Kidney epithelial cell (primary cell): ENCODE results near the gene PRC1. TPM values are rescaled to one million over a fixed set of nuclear protein-coding genes. Genes with fewer than 3 reads are reported as not detected.

ENCODE experiments used
- DNase-seq: peaks from one replicate; pipeline ENCODE4 v3.0.0-alpha.2; 2010; ENCODE audit warnings: low read depth
- H3K27me3 ChIP-seq: 2 replicates; pipeline ENCODE4 v1.6.0; 2011; ENCODE audit warnings: low read length; ENCODE audit not compliant: control insufficient read depth, insufficient read depth
- H3K36me3 ChIP-seq: 2 replicates; pipeline ENCODE4 v1.5.1; 2011; ENCODE audit warnings: low read length; ENCODE audit not compliant: control insufficient read depth, insufficient read depth
- H3K4me3 ChIP-seq: 2 replicates; pipeline ENCODE4 v1.5.1; 2011; ENCODE audit warnings: low read depth, mild to moderate bottlenecking, control low read depth, low read length
- CTCF ChIP-seq: IDR thresholded peaks from 2 replicates; pipeline ENCODE4 v1.5.1; 2011; ENCODE audit warnings: mild to moderate bottlenecking, moderate library complexity, low read length, control low read depth, inconsistent platforms; ENCODE audit not compliant: insufficient read depth, poor library complexity, severe bottlenecking
- total RNA-seq: library from RNA; depleted of rRNA; stranded (reverse); fragments of >200 nt; gene quantifications from 2 replicates; pipeline ENCODE4 v1.2.3, GENCODE V29; 2015

The PRC1 gene
- total RNA-seq, 1 donor from 2014 or later = 17.0 TPM

GRCh38 chr15:90946941-90947576 is 47.3 kb downstream of the PRC1 start:
- Histone ChIP-seq H3K36me3 (peaks cover 8% of the 10 kb centered on the region), H3K27me3 (no peaks in the 10 kb centered on the region), H3K4me3 (no peak overlapping the region)
- no peak for TF ChIP-seq CTCF
- no peak for DNase-seq

- no peak for TF ChIP-seq CTCF
- no peak for DNase-seq
- H3K4me3 ChIP-seq = no peak overlapping the region
- peaks cover 8% of the 10 kb centered on the region for H3K36me3 ChIP-seq
- H3K27me3 ChIP-seq = no peaks in the 10 kb centered on the region
These were observed 47.8 kb downstream of the PRC1 start for GRCh38 chr15:90946538-90946937.

GRCh38 chr15:90945091-90945490 is 49.2 kb downstream of the PRC1 start:
- Histone ChIP-seq H3K4me3 (no peak overlapping the region), H3K36me3 (peaks cover 9% of the 10 kb centered on the region), H3K27me3 (no peaks in the 10 kb centered on the region)
- no peak for TF ChIP-seq CTCF
- no peak for DNase-seq

- no peak overlapping the region for H3K4me3 ChIP-seq
- peaks cover 6% of the 10 kb centered on the region for H3K36me3 ChIP-seq
- DNase-seq = no peak
- no peaks in the 10 kb centered on the region for H3K27me3 ChIP-seq
- no peak for TF ChIP-seq CTCF
These were observed 51.8 kb downstream of the PRC1 start for GRCh38 chr15:90942354-90943120.

- no peak for TF ChIP-seq CTCF
- DNase-seq = no peak
- no peak overlapping the region for H3K4me3 ChIP-seq
- peaks cover 4% of the 10 kb centered on the region for H3K36me3 ChIP-seq
- H3K27me3 ChIP-seq = no peaks in the 10 kb centered on the region
These were observed 53.3 kb downstream of the PRC1 start for GRCh38 chr15:90941038-90941437.
